GM12873 (cell line): ENCODE data around the gene PPP1R13L.

Experiments used
- TF ChIP-seq, protein P1 (sequence below): IDR thresholded peaks from 2 replicates; pipeline ENCODE4 v1.5.1; 2012; ENCODE audit warnings: low read depth, mild to moderate bottlenecking, moderate library complexity, low read length, control low read depth; ENCODE audit not compliant: insufficient read depth; ENCODE audit errors: missing control alignments

Gene PPP1R13L

DNA sequence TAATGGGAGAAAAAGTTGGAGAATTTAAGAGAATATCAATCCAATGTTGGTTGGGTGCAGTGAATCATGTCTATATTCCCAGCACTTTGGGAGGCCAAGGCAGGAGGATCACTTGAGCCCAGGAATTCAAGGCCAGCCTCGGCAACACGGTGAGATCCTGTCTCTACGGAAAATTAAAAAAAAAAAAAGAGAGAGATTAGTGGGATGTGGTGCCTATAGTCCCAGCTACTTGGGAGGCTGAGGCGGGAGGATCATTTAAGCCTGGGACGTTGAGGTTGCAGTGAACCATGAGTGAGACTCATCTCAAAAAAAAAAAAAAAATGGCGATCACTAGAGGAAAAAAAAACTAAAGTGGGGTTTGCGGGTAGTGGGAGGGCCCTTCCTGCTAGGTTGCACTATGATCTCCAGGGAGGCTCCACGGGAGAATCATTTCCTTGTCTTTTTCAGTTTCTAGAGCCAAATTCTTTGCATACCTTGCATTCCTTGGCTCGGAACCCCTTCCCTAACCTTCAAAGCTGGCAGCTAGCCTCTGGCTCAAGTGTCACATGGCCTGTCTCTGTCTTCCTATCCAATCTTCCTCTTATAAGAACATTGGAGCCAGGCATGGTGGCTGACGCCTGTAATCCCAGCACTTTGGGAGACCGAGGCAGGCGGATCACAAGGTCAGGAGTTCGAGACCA, 28.7 kb downstream of the PPP1R13L start:
- TF ChIP-seq, protein P1, sequence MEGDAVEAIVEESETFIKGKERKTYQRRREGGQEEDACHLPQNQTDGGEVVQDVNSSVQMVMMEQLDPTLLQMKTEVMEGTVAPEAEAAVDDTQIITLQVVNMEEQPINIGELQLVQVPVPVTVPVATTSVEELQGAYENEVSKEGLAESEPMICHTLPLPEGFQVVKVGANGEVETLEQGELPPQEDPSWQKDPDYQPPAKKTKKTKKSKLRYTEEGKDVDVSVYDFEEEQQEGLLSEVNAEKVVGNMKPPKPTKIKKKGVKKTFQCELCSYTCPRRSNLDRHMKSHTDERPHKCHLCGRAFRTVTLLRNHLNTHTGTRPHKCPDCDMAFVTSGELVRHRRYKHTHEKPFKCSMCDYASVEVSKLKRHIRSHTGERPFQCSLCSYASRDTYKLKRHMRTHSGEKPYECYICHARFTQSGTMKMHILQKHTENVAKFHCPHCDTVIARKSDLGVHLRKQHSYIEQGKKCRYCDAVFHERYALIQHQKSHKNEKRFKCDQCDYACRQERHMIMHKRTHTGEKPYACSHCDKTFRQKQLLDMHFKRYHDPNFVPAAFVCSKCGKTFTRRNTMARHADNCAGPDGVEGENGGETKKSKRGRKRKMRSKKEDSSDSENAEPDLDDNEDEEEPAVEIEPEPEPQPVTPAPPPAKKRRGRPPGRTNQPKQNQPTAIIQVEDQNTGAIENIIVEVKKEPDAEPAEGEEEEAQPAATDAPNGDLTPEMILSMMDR: no peak

DNA sequence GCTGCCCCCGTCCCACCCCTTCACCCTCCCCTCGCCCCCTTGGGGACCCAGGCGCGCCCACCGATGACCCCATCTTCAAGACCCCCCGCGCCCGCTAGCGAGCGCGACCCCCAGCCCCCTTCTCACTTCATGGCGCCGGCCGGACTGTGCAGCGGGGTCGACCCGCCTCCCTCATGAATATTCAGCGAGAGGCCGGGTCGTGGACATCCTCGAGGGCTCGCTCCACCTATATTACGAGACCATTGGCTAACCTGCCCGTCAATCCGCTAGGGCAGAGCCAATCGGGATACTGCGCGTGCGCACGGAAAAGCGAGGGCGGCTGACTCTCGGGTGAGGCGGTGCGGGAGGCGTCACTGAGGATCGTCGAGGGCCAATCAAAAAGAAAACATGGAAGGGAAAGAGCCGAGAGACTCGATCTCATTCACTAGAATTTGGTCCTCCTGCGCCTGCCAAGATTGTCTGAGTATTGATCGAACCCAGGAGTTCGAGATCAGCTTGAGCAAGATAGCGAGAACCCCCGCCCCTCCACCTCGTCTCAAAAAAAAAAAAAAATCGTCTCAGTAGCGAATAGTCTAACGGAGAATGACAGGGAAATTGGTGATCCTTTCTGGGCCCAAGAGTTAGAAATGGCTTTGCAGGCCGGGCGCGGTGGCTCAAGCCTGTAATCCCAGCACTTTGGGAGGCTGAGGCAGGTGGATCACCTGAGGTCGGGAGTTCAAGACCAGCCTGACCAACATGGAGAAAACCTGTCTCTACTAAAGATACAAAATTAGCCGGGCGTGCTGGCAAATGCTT, 34.3 kb downstream of the PPP1R13L start, which contains the start of gene ERCC2:
Gene ERCC2 (minus strand): TSS at position 164 of the 795 bp plus-strand sequence. CDS start 33 bp downstream, at position 131.
- TF ChIP-seq, protein P1: no peak

- TF ChIP-seq, protein P1: no peak
These were observed 36.0 kb downstream of the PPP1R13L start for GRCh38 chr19:45368737-45369340.

DNA sequence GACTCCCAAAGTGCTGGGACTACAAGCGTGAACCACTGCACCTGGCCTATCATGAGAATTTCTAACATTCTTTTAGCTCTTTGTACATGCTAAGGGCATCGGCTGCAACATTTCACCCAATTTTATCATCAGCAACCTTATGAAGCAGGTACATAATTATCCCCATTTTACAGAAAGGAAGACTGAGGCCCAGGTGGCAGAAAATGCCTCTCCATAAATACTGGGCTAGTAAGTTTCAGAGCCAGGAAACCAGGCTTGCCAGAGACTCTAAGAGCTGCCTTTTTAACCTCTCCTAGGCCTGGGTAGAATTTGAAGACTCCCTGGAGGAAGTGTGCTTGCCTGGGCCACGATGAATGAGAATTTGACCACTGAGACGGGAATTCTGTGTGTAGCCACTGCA, 36.7 kb downstream of the PPP1R13L start:
- TF ChIP-seq, protein P1: no peak

DNA sequence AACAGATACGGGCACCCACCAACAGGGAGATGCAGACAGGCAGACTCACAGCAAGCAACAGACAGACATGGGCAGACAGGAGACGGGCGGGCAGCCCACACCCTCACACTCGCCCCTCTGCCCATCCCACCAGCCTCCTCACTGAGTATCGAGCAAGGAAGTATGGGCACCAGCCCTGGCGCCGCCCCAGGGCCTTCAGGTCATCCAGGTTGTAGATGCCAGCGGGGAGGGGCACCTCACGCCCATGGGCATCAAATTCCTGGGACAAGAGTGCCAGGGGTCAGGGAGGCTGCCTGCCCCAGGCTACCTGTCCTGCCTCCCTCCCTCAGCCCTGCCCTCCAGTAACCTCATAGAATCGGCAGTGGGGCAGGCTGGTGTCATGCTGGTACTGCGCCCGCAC, 40.2 kb downstream of the PPP1R13L start:
- TF ChIP-seq, protein P1: no peak

DNA sequence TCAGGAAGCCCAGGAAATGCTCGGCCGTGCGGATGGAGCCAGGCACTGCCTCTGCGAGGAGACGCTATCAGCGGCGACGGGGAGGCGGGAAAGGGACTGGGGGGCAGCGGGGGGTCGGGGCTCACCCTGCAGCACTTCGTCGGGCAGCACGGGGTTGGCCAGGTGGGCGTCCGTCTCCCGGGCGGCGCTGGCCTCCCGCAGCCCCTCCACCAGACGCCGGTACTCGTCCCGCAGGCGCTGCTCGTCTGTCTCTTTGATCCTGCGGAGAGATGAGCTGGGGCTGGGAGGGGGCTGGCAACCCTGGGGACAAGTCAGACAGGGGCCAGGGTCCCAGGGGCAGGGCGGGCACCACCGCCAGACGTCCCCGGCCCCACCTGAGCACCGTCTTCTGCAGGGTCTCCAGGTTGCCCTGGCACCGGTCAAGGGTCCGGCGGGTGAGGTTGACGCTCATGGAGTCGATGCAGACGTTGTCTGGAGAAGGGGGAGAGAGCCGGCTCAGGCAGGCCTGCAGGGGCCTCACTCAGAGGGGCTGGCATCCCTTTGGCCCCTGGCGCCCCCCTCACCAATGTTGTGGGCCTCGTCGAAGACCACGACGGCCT, 40.9 kb downstream of the PPP1R13L start:
- TF ChIP-seq, protein P1: no peak

DNA sequence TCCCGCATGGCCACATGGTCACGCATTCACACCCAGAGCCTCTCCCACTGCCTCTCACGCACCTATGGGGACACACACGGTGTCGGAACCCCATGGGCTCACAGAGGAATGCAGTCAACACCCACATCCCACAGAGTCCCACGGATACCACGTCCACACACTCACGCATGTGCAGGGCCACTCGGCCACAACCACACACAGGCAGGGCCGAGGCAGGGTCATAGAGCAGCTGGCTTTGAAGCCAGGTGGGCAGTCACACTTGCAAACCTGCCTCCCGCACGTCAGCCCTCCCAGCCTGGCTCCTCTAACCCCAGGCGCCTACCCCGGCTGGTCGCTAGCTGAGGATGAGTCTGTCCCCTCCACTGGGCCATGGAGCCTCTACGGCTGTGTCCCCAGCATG, 42.6 kb downstream of the PPP1R13L start:
- TF ChIP-seq, protein P1: no peak
